OCI-M1 (cell line): ENCODE measurements around the gene LHX4.

ENCODE experiments used
- DNase-seq: peaks from one replicate; lab custom pipeline; 2025; lab: John Stamatoyannopoulos, UW

LHX4 gene

GRCh38 chr1:180309338-180309737, 79.3 kb downstream of the LHX4 start:
- no peak for DNase-seq

- no peak for DNase-seq
These were observed 80.0 kb downstream of the LHX4 start for GRCh38 chr1:180310095-180310494.

- DNase-seq = no peak
These were observed 81.1 kb downstream of the LHX4 start for GRCh38 chr1:180311011-180311730.

DNA sequence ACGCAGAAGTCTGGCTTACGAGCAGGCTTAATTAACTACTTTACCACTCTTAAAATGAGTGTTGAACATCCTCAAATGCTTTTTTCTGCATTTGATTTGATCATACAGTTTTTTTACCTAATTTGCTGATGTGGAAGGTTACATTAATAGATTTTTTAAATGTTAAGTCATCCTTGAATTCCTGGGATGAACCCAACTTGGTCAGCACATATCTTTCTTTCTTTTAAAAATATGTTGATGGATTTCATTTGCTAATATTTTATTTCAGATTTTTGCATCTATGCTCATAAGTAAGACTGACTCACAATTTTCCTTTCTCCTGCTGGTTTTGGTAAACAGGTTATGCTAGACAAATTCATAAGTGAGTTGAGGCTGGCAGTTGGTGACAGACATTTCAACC, 82.9 kb downstream of the LHX4 start:
- DNase-seq = no peak

- DNase-seq = no peak
These were observed 97.0 kb downstream of the LHX4 start for GRCh38 chr1:180327089-180327488.
